NCI-H226 (cell line): ENCODE results near the gene NUTF2.
"Not testable (repeated sequence)": the region's sequence is repeated elsewhere in the genome, so short reads cannot be mapped to it uniquely, and the experiment has no call there.

Experiments used
- DNase-seq: peaks from one replicate; pipeline ENCODE4 v3.0.0-alpha.2; 2015

NUTF2 gene

DNA sequence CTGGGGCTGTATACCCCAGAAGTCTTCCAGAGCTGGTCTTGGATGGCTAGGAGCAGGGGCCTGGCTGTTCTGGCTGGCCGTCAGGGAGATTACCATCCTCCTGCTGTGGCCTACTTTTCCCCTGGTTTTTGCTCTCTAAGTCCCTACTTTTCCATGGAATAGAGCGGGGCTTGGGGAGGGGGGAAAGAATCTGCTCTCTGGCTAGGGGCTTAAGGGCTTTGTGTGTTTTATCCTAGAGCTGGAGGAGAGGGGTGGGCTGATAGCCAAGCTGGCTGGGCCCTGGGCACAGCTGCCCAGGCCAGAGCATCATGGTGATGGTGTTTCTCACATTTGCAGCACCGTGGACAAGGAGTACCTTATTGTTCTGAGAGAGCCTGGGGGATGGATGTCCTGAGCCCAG is 41.6 kb downstream of the NUTF2 start:
- DNase-seq = no peak

DNA sequence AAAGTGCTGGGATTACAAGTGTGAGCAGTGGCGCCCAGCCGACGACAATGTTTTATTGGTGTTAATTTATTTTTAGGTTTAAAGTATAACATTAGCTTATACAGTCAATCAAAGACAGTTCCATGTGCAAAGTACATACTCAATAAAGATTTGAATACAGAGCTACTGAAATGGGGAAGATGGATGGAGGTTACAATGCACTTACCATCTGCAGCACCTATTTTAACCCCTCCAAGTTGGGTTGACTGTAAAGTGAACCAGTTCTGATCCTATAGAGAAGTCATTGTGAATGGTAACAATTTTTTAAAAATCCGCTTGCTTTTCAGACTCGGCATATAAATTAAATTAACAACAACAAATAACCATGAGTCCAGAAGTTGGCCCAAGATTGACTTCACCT is 45.6 kb downstream of the NUTF2 start:
- no peak for DNase-seq

DNA sequence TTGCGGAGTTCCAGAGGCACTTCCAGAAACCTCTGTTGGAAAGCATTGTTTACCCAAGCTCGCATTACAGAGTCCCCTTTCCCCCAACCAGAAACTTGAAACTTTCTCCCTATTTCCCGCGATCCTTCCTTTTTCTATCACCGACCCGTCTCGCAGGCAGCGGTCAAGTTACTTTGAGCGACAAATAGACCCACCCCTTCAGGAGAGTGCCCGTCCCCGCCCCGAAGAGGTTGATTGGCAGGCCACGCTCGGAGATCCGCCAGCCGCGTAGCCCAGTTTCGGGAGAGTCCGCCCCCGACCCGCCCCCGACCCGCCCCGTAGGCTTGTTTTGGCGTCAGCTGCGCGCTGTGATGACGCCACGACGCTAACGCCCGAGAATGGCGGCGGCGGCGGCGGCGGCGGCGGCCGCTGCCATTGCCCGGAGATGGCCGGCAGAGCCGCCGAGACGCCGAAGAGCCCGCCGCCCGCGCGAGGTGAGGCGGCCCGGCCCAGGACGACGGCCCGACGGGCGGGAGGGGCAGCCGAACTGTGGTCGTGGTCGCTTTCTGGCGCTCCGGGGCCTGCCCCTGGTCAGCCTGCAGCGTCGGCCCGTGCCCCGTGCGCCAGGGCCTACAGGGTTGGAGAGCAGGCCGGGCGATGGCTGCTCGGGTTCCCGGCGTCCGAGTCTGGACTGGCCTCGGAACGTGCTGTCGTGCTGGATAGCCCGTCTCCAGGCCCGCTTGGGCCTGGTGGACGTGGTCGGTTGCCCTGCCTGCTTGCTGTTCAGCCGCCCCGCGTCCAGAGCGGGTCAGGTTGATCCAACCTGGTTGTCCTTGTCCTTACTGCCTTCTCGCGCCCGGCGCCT is 46.4 kb downstream of the NUTF2 start, which contains the start of gene PSKH1:
Gene PSKH1, plus strand, starts transcription at position 356 of the 844 bp plus-strand sequence. CDS start 15,496 bp downstream, outside the sequence.
- peak; percentile 88 for DNase-seq

GRCh38 chr16:67893743-67894399 is 47.1 kb downstream of the NUTF2 start:
- DNase-seq = no peak

GRCh38 chr16:67897231-67897630 is 50.5 kb downstream of the NUTF2 start:
- DNase-seq = no peak

DNA sequence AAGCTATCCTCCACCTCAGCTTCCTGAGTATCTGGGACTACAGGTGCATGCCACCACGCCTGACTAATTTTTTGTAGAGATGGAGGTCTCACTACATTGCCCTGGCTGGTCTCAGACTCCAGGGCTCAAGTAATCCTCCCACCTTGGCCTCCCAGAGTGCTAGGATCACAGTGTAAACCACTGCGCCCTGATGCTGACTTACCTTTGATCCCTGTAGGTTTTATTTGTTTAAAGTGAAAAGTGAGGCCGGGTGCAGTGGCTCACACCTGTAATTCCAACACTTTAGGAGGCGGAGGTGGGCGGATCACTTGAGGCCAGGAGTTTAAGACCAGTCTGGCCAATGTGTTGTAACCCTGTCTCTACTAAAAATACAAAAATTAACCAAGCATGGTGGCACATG is 55.0 kb downstream of the NUTF2 start:
- no peak for DNase-seq

DNA sequence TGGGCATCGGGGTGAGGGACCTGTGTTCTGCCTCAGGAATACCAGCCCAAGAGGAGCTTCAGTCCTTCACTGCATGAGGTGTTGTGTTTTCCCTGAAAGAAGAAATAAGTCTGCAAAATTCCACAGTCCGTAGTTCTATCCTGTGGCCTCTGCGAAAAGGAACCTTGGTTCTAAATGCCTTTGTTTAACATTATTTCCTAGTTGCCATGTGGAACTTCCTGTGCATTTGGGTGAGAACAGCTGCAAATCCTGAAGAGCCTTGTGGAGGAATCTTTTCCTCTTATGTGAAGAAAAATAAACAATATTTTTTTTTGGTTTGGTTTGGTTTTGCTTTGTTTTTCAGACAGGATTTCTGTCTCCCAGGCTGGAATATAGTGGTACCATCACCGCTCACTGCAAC is 56.1 kb downstream of the NUTF2 start:
- DNase-seq = no peak

GRCh38 chr16:67907397-67908180 is 60.9 kb downstream of the NUTF2 start:
- DNase-seq = no peak

- no peak for DNase-seq
Observed at GRCh38 chr16:67909056-67909742, 62.5 kb downstream of the NUTF2 start.

DNA sequence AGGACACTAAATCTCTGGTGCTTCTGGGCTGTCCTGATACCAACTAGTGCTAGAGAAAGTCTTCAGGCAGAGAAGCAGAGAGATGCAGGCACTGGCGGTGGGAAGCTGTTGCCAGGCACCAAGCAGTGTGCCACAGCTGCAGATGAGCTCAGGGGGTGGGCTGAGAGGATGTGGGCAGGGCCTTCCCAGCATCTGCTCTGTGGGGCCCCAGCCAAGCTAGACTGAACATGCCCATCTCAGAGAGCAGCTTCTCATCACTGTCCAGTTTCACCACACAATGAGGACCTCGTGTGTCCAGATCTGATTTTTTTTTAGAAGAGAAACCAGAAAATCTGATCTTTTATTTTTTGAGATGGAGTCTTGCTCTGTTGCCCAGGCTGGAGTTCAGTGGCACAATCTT is 63.4 kb downstream of the NUTF2 start:
- DNase-seq = no peak

DNA sequence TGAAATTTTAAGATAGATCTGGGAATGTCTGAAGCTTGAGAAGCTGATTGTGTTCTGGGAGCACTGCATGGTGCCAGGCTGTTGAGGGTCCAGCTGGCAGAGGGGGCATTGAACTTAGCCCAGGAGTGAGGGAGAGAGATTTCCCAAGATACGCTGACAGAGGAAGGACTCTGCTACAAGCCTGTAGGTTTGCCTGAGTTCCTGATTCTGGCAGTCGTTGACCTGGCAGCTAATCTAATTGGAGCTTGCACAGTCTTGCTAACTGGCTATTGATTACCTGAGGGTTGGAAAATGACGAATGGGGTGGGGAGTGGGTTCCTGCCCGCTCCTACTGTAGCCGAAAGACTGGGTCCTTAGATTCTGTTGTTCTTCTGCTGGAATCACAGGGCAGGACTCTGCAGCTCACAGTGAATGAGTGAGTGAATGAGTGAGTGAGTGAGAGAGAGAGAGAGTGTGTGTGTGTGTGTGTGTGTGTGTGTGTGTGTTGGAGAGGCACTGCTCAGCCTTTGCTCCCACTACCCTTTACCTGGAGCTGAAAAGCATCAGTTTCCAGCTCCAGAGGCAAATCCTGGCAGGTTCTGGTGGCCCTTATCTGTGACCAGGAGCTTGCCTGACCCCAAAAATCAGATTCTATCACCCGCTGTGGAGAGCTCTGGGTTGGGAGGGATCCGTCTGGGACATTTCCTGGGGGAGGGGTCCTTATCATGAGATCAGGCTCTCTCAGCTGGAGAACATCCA is 68.2 kb downstream of the NUTF2 start:
- no peak for DNase-seq

DNA sequence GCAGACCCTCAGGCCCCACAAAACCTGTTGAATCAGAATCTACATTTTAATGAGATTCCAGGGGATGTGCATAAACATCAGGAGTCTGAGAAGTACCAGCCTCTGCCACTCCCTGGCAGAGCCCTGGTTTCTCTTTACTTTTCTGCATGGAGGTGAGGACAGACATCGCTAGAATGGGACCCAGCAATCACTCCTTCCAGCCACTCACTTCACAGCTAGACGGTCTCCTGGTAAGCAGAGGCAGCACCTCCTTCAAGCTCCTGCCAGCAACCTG is 68.7 kb downstream of the NUTF2 start:
- DNase-seq = not testable (repeated sequence)

DNA sequence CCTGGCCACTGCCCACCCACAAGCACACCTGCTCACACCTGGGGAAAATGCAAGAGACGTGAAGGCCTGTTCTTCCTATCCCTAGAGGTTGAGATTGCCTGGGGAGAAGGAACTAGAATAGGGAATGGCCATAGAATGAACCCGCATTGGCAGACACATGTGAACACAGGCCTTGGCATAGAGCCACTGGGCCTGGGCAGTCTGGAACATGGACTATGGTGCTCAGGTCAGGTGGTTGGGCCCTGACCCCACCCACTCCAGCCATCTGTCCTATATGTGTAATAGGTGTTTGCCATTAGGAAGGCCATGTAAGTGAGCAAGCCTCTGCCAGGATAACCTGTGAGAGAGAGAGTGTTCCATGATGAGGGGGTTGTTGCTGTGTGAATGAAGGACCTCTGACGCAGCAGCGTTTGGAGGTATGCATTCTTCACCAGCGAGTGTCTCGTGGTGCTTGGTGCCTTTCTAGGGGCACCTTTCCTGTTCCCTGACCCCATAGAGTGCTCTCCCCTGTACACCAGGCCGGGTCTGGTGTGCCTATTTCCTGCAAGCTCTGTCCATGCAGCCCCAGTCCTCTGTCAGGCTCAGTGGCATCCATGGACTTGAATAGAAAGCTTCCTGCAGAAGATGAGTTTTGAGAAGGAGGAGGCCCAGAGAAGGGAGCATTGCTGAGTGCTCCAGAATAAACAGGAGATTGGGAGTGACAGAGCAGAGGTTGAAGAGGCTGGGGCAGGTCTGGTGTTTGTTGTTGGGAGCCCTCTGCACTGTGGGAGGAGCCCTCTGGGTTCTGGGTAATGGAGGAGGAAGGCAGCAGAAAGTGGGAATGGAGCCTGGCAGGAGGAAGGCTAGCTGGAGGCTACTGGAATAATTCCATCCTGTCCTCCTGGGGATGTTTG is 69.3 kb downstream of the NUTF2 start:
- DNase-seq = peak; percentile 39

- DNase-seq = no peak
Observed at GRCh38 chr16:67917140-67917851, 70.6 kb downstream of the NUTF2 start.

- DNase-seq = peak; percentile 54
Observed at GRCh38 chr16:67917852-67918236, 71.1 kb downstream of the NUTF2 start.

- DNase-seq = no peak
Observed at GRCh38 chr16:67919622-67920221, 73.0 kb downstream of the NUTF2 start.
